Neural progenitor cell (in vitro differentiated cells): ENCODE data around the gene NCBP3.

Experiments used
- EZH2 ChIP-seq: fragments of 200-600 bp; sonication (generic); IDR thresholded peaks from 2 replicates; pipeline ENCODE4 v1.6.1; 2017; ENCODE audit warnings: antibody characterized with exemption, mild to moderate bottlenecking, moderate library complexity
- EZH2phosphoT487 ChIP-seq: fragments of 200-600 bp; sonication (generic); IDR thresholded peaks from 2 replicates; pipeline ENCODE4 v1.6.1; 2017; ENCODE audit warnings: antibody characterized with exemption
- TF ChIP-seq, protein P1 (sequence below): fragments of 200-600 bp; sonication (generic); IDR thresholded peaks from 2 replicates; pipeline ENCODE4 v1.5.1; 2017; ENCODE audit warnings: antibody characterized with exemption, mild to moderate bottlenecking

DNA sequence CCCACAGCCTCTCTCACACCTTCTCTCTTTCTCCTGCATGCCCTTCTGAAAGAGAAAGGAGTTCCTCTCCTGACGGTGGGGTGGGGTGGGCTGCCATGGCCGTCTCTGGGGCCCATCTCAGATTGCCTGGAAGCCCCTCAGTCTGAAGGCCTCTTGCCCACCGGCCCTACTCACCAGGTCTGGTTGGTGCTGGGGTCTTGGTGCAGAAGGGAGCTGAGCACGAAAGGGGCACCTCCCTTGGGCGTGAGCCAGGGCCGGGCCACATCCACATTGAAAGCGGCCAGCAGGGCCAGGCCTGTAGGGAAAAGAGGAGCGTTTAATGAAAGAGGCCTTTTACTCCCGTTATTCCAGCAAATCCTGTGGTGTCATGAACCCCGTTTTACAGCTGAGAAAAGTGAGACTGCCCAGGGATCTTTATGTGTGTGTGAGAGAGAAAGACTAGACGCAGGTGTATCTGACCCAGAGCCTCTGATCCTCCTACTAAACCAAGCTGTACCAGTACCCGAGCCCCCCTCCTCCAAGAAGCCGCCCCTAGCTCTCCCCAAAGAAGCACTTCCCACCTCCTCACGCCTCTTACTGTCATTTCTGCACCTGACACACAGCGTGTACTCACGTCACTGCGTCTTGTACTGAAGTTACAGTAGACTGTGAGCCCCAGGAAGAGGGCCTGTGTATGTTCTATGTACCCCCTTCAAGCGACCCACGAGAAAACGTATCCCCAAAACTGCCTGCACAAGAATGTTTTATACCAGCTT is 68.5 kb downstream of the NCBP3 start:
- TF ChIP-seq, protein P1, sequence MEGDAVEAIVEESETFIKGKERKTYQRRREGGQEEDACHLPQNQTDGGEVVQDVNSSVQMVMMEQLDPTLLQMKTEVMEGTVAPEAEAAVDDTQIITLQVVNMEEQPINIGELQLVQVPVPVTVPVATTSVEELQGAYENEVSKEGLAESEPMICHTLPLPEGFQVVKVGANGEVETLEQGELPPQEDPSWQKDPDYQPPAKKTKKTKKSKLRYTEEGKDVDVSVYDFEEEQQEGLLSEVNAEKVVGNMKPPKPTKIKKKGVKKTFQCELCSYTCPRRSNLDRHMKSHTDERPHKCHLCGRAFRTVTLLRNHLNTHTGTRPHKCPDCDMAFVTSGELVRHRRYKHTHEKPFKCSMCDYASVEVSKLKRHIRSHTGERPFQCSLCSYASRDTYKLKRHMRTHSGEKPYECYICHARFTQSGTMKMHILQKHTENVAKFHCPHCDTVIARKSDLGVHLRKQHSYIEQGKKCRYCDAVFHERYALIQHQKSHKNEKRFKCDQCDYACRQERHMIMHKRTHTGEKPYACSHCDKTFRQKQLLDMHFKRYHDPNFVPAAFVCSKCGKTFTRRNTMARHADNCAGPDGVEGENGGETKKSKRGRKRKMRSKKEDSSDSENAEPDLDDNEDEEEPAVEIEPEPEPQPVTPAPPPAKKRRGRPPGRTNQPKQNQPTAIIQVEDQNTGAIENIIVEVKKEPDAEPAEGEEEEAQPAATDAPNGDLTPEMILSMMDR: no peak
- TF ChIP-seq EZH2 (no peak), EZH2phosphoT487 (no peak)
